Fibroblast of skin of left quadriceps (primary cell): Measurements from ENCODE around the gene ZNF865.

ENCODE experiments used
- DNase-seq, 2 experiments: peaks; one replicate each; pipeline ENCODE4 v3.0.0-alpha.2; 2013; ENCODE audit warnings: low read depth in 2 of 2

The ZNF865 gene

GRCh38 chr19:55644842-55645511 lies 39.5 kb downstream of the ZNF865 start:
- no peak for DNase-seq

- DNase-seq, result no peak
Observed at GRCh38 chr19:55645512-55645881, 40.0 kb downstream of the ZNF865 start.

GRCh38 chr19:55646889-55647731 lies 41.7 kb downstream of the ZNF865 start:
- DNase-seq, result no peak

- peak; percentile 57 to 64 for DNase-seq
Observed at GRCh38 chr19:55647732-55648584, 42.5 kb downstream of the ZNF865 start, which contains the start of gene CCDC106. CCDC106 (plus strand) TSS chr19:55648212; CDS start chr19:55649047, 835 bp downstream.

GRCh38 chr19:55648585-55649267 lies 43.3 kb downstream of the ZNF865 start:
- no peak for DNase-seq

- no peak for DNase-seq
Observed at GRCh38 chr19:55649268-55650125, 44.0 kb downstream of the ZNF865 start.

GRCh38 chr19:55650126-55650557 lies 44.7 kb downstream of the ZNF865 start:
- no peak for DNase-seq

GRCh38 chr19:55650602-55651230 lies 45.3 kb downstream of the ZNF865 start:
- DNase-seq, result no peak

- DNase-seq, result no peak
Observed at GRCh38 chr19:55651236-55651635, 45.8 kb downstream of the ZNF865 start.

- DNase-seq, result no peak
Observed at GRCh38 chr19:55652311-55653128, 47.1 kb downstream of the ZNF865 start.

- peak; percentile 98 to 99 for DNase-seq
Observed at GRCh38 chr19:55653651-55654322, 48.3 kb downstream of the ZNF865 start.

GRCh38 chr19:55654323-55654867 lies 48.9 kb downstream of the ZNF865 start:
- peak; percentile 99 for DNase-seq

GRCh38 chr19:55654868-55655647 lies 49.6 kb downstream of the ZNF865 start, which contains the start of gene U2AF2:
U2AF2 (plus strand) TSS chr19:55655035; CDS start chr19:55655105, 70 bp downstream.
- peak; percentile 79 to 81 for DNase-seq

- no peak for DNase-seq
Observed at GRCh38 chr19:55655648-55656040, 50.2 kb downstream of the ZNF865 start.

GRCh38 chr19:55656552-55656951 lies 51.1 kb downstream of the ZNF865 start:
- no peak for DNase-seq

GRCh38 chr19:55656988-55657747 lies 51.7 kb downstream of the ZNF865 start:
- DNase-seq, result no peak
